Stimulated activated CD4-positive, alpha-beta T cell treated with anti-CD3 and anti-CD28 coated beads, Interleukin-1b, Interleukin-23, amount 100 ng/mL, for 48 hours (primary cell): ENCODE measurements around the gene GLT8D2.

Experiments used
- DNase-seq: peaks from one replicate; pipeline ENCODE4 v3.0.0-alpha.2; 2020

The GLT8D2 gene

GRCh38 chr12:103944964-103945363 lies 105.0 kb downstream of the GLT8D2 start:
- DNase-seq: no peak
